HPDE6-E6E7 (cell line): ENCODE measurements around the gene ETFBKMT.
"Not testable (repeated sequence)": the region's sequence is repeated elsewhere in the genome, so short reads cannot be mapped to it uniquely, and the experiment has no call there.

ENCODE experiments used
- DNase-seq: peaks from one replicate; pipeline ENCODE4 v3.0.0; 2011; ENCODE audit warnings: missing footprints; ENCODE audit errors: extremely low spot score

Gene ETFBKMT

DNA sequence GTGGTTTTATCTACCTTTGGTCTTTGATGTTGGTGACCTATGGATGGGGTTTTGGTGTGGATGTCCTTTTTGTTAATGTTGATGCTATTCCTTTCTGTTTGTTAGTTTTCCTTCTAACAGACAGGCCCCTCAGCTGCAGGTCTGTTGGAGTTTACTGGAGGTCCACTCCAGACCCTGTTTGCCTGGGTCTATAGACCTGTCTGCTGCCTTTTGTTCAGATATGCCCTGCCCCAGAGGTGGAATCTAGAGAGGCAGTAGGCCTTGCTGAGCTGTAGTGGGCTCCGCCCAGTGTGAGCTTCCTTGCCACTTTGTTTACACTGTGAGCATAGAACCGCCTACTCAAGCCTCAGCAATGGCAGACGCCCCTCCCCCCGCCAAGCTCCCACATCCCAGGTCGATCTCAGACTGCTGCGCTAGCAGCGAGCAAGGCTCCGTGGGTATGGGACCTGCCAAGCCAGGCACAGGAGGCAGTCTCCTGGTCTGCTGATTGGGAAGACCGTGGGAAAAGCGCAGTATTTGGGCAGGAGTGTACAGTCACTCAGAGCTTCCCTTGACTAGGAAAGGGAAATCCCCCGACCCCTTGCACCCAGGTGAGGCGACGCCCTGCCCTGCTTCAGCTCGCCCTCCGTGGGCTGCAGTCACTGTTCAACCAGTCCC, 59.2 kb downstream of the ETFBKMT start:
- not testable (repeated sequence) for DNase-seq

DNA sequence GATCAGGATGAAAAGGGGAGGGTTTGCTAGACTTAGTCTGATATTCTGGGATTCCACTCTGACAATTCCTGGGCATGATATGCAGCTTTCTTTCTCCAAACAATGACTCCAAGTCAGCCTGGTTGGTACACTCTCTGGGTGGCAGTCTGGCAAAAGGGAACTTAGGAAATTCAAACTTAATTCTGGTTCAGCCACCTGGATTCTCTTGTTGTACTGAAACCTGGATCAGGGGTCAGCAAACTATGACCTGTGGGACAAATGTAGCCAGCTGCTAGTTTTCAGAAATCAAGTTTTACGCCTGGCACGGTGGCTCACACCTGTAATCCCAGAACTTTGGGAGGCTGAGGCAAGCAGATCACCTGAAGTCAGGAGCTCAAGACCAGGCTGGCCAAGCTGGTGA, 63.1 kb downstream of the ETFBKMT start:
- no peak for DNase-seq
